Neural crest cell (in vitro differentiated cells): ENCODE data around the gene PPP2R2C. TPM values are rescaled to one million over a fixed set of nuclear protein-coding genes. Genes with fewer than 3 reads are reported as not detected.

Source experiments
- DNase-seq: peaks from one replicate; pipeline ENCODE4 v3.0.0; 2021; ENCODE audit warnings: low read depth, mixed read lengths, low spot score
- H3K27ac Mint-ChIP-seq: one replicate; pipeline ENCODE4 v1.8.0; 2021; ENCODE audit warnings: mild to moderate bottlenecking, mixed read lengths; ENCODE audit not compliant: unreplicated experiment
- H3K27me3 Mint-ChIP-seq: 2 replicates; pipeline ENCODE4 v1.8.0; 2021; ENCODE audit warnings: low read depth, mild to moderate bottlenecking, mixed read lengths
- H3K36me3 Mint-ChIP-seq: 2 replicates; pipeline ENCODE4 v1.8.0; 2021; ENCODE audit warnings: low read depth, mild to moderate bottlenecking, mixed read lengths
- H3K4me1 Mint-ChIP-seq: 2 replicates; pipeline ENCODE4 v1.8.0; 2021; ENCODE audit warnings: mixed read lengths
- H3K4me3 Mint-ChIP-seq: one replicate; pipeline ENCODE4 v1.8.0; 2021; ENCODE audit warnings: mild to moderate bottlenecking, mixed read lengths
- H3K9me3 Mint-ChIP-seq: 2 replicates; pipeline ENCODE4 v1.8.0; 2021; ENCODE audit warnings: mixed read lengths
- total RNA-seq: library from RNA; stranded (reverse); gene quantifications from 2 replicates; pipeline ENCODE4 v1.2.1, GENCODE V29; 2021
- TF ChIP-seq, protein P1 (sequence below): fragments of 200-600 bp; sonication (generic); conservative IDR thresholded peaks from 2 replicates; pipeline ENCODE4 v1.5.0; 2021; ENCODE audit warnings: antibody characterized with exemption, mild to moderate bottlenecking

The PPP2R2C gene
- total RNA-seq, 1 donor from 2014 or later = 0.35 TPM

DNA sequence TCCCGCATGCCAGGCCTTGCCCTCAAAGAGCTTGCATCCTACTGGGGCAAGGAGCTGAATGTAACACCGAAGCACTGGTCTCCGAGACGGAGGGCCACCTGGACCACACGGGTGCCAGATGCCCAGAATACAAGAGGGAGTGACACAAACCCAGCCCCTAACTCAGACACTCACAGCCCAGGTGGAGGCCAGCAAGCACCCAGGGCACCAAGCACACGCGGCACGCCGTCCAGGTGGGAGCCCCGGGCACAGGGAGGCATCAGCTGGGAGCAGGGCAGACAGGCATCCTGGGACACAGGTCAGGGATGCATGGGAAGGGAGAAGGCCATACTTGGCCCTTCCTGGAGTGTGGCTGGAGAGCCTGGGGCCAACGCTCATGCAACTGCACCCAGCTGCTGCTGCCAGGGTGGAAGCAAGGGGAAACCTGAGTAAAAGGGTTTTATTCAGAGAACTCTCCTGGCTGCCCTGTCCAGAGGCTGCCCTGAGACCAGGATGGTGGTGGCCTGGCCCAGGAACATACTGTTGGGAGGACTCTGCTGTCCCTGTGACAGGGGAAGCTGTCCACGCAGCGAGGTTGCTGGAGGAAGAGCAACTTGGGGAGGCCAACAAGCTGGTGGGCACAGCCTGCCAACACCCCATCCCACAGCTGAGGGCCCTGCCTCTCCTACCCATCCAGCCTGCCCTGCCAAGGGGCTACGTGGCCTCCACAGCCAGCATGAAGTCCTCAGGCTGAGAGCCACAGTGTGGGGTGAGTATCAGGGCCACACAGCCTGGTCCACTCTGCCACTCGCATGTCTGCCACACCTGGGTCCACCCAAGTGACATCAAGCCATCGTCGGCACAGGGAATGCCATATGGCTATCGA is 22.2 kb upstream of the PPP2R2C start:
- no peaks in the 10 kb centered on the region for H3K9me3 Mint-ChIP-seq
- TF ChIP-seq, protein P1, sequence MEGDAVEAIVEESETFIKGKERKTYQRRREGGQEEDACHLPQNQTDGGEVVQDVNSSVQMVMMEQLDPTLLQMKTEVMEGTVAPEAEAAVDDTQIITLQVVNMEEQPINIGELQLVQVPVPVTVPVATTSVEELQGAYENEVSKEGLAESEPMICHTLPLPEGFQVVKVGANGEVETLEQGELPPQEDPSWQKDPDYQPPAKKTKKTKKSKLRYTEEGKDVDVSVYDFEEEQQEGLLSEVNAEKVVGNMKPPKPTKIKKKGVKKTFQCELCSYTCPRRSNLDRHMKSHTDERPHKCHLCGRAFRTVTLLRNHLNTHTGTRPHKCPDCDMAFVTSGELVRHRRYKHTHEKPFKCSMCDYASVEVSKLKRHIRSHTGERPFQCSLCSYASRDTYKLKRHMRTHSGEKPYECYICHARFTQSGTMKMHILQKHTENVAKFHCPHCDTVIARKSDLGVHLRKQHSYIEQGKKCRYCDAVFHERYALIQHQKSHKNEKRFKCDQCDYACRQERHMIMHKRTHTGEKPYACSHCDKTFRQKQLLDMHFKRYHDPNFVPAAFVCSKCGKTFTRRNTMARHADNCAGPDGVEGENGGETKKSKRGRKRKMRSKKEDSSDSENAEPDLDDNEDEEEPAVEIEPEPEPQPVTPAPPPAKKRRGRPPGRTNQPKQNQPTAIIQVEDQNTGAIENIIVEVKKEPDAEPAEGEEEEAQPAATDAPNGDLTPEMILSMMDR = no peak
- DNase-seq = no peak
- no peak overlapping the region for H3K4me3 Mint-ChIP-seq
- peaks cover 52% of the 10 kb centered on the region for H3K27me3 Mint-ChIP-seq
- H3K27ac Mint-ChIP-seq = no peak overlapping the region
- no peaks in the 10 kb centered on the region for H3K36me3 Mint-ChIP-seq
- H3K4me1 Mint-ChIP-seq = peaks cover 15% of the 10 kb centered on the region

DNA sequence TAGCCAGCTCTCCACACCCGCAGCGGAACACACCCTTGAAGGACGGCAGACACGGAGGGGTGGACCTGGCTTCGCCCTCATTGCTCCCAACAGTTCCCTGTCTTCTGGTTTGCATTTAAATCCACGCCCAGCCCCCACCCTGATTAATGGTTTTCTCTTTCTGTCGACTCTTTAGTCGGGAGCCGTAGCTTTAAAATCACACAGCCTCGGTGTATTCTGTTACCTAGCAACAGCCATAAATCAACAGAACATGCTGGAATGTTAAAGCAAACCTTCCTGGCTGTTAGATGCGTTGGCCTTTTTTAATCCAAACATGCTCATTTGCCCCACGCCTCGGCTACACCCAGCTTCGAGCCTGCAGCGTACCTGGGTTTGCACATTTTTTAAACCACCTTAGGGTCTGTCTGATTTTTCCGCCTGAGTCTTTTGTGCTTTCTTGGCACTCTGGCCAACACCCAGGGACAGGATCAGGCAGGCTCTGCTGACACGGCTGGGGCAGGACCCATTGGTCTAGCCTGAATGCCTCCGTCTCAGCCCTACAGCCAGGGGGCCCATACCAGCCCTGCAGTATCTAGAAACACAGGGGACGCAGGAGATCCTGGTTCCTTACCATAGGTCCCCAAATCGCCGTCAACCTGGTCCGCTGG is 21.4 kb upstream of the PPP2R2C start:
- Mint-ChIP-seq H3K36me3 (no peaks in the 10 kb centered on the region), H3K4me1 (peaks cover 15% of the 10 kb centered on the region), H3K9me3 (no peaks in the 10 kb centered on the region), H3K27ac (peak overlapping the region; percentile 54), H3K27me3 (peaks cover 60% of the 10 kb centered on the region), H3K4me3 (no peak overlapping the region)
- TF ChIP-seq, protein P1 = no peak
- DNase-seq = no peak

DNA sequence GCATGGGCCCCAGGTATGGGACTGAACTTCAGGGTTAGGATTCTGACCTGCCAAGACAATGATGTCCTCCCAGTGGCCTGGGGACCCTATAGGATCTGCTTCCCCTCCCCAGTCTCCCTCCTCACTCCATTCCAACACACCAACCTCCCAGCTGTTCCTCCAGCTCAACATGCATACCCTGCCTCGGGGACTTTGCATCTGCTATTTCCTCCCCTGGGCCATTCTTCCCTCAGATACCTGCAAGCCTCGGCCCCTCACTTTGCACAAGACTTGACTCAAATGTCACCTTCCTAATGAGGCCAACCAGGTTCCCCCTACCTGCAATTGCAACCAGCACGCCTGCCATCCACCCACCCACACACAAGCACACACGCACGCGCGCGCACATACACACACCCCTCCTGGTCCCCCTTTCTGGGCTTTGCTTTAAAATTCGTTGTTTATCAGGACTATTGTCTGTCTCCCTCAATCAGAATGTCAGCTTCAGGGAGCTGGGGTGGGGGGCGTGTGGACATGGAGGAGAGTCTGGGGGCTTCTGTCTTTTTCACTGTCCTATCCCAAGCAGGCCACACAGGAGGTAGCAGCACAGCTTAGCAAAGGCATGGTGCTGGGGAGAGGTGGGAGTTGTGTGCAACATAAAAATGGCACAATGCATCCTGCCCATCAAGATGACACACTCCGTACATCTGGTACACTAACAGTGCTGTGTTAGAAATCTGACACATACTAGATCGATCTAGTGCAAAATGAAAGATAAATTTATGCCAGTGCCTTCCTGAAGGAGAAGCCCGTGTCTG is 20.6 kb upstream of the PPP2R2C start:
- Mint-ChIP-seq H3K27ac (peak overlapping the region; percentile 54), H3K4me1 (peaks cover 15% of the 10 kb centered on the region), H3K36me3 (no peaks in the 10 kb centered on the region), H3K4me3 (no peak overlapping the region), H3K27me3 (peaks cover 61% of the 10 kb centered on the region), H3K9me3 (no peaks in the 10 kb centered on the region)
- TF ChIP-seq, protein P1 = no peak
- DNase-seq = no peak

DNA sequence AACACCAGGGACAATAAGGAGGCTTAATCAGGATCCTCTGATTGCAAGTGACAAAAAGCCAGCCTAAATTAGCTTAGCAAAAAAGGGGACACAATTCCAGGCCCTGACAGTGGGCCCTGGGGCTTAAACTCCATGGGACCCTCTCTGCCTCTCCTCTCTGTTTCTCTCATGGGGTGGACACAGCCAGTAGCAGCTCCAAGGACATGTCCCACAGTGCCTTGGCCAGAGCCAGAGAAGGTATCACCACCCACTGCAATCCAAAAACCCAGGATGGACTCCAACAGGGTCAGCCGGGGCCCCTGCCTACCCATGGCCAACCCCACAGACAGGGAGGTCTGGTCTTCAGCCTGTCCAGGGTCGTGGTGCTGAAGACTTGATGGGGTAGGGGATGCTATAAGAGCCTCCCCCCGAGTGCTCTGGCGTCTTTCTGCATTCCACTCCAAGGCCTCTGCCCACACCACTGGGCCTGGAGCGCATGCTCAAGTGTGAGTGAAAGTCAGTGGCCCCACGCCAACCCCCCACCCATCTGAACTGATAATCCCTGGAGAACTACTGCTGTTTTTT is 19.7 kb upstream of the PPP2R2C start:
- DNase-seq = no peak
- Mint-ChIP-seq H3K27me3 (peaks cover 62% of the 10 kb centered on the region), H3K9me3 (peaks cover 2% of the 10 kb centered on the region), H3K27ac (no peak overlapping the region), H3K36me3 (no peaks in the 10 kb centered on the region), H3K4me1 (peaks cover 15% of the 10 kb centered on the region), H3K4me3 (no peak overlapping the region)
- TF ChIP-seq, protein P1 = no peak

DNA sequence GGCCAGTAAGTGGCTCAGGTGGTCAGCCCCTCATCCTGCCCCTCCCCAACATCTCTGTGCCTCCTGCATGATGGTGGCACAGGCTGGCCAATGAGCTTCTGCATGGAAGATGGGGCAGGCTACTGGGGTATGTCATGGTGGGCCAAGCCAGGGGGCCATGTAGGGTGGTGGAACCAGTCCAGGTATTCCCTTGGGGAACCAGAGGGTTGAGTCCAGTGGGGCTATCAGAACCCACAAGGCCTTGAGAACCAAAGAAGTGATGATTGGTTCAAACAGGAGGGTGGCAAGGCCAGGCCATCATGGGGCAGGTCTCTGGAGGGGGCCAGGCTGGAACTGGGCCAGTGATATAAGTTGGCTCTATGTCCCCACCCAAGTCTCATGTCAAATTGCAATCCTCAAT is 18.8 kb upstream of the PPP2R2C start:
- Mint-ChIP-seq H3K27me3 (peaks cover 65% of the 10 kb centered on the region), H3K4me1 (peaks cover 15% of the 10 kb centered on the region), H3K36me3 (no peaks in the 10 kb centered on the region), H3K9me3 (peaks cover 5% of the 10 kb centered on the region), H3K27ac (no peak overlapping the region), H3K4me3 (no peak overlapping the region)
- TF ChIP-seq, protein P1 = no peak
- no peak for DNase-seq
